ENCODE results near the gene TBC1D5.

DNA sequence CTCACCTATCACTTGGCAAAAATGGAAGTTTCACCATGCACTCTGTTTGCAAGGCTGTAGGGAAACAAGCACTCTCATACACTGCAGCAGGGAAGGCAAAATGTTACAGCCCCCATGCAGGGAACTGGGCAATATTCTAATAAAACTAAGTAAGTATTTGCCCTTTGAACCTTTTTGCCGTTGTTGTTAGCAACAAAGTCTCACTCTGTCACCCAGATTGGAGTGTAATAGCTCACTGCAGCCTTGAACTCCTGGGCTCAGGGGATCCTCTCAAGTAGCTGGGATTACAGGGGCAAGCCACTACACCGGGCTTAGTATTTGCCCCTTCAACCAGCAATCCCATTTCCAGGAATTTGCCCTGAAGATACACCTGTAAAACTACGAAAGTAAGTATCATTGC is 122.5 kb downstream of the TBC1D5 start:
- no peak for TF ChIP-seq CTCF (IDR thresholded peaks at IDR 0.05; ENCODE audit: low read depth, low read length, poor library complexity, severe bottlenecking)
- no peak for TF ChIP-seq EZH2phosphoT487 (IDR thresholded peaks at IDR 0.05; ENCODE audit: borderline replicate concordance, low read length)
